ENCODE data around the gene LETM1.

DNA sequence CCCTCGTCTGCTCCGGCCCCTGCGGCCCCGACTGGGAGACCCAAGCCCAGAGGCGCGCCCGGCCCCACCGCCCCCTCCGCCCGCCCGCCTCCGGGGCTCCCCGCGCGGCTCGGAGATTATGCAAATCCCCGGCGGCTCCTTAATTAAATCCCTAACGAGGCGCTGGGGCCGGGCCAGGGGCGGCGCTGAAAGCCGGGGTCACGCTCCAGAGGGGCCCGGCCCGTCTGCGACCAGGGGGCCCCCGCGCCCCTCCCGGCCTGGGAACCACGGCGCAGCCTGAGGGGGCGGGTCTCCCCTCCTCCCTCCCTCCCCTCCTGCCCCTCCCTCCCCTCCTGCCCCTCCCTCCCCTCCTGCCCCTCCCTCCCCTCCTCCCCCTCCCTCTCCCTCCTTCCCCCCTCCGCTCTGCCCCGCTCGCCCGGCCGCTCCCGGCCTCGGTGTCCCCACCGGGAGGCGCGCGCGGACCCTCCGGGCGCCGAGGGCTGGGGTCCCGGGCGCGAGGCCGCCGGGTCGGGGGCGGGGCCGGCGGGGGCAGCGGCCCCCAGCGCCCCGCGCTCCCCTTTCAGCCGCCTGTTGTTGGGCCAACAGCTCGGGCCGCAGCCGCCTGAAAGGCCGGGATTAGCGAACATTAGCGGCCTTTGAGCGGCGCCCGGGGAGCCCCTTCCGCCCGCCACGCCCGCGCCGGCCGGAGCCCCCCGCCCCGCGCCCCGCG is 88.7 kb downstream of the LETM1 start:
- TF ChIP-seq, protein P1, sequence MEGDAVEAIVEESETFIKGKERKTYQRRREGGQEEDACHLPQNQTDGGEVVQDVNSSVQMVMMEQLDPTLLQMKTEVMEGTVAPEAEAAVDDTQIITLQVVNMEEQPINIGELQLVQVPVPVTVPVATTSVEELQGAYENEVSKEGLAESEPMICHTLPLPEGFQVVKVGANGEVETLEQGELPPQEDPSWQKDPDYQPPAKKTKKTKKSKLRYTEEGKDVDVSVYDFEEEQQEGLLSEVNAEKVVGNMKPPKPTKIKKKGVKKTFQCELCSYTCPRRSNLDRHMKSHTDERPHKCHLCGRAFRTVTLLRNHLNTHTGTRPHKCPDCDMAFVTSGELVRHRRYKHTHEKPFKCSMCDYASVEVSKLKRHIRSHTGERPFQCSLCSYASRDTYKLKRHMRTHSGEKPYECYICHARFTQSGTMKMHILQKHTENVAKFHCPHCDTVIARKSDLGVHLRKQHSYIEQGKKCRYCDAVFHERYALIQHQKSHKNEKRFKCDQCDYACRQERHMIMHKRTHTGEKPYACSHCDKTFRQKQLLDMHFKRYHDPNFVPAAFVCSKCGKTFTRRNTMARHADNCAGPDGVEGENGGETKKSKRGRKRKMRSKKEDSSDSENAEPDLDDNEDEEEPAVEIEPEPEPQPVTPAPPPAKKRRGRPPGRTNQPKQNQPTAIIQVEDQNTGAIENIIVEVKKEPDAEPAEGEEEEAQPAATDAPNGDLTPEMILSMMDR (conservative IDR thresholded peaks at IDR 0.05 in 1 of 2, IDR thresholded peaks at IDR 0.05 in 1 of 2; ENCODE audit: extremely low read depth in 1 of 2, insufficient read depth in 1 of 2, low read depth in 1 of 2, low read length in 2 of 2) = no peak
- no peak for TF ChIP-seq EZH2 (IDR thresholded peaks at IDR 0.05; ENCODE audit: borderline replicate concordance, low read length)

Measured in mammary epithelial cell (primary cell).